Neural cell (in vitro differentiated cells): ENCODE results near the gene FAM9C. TPM values are rescaled to one million over a fixed set of nuclear protein-coding genes. Genes with fewer than 3 reads are reported as not detected.

ENCODE experiments used
- H2AFZ ChIP-seq: fragments of 200-600, 300-800 bp; sonication (generic), shearing (Covaris generic); 2 replicates; pipeline ENCODE4 v1.6.0; 2014; ENCODE audit warnings: low read depth, mild to moderate bottlenecking, antibody characterized with exemption, low read length, moderate library complexity
- H3F3A ChIP-seq: fragments of 200-600 bp; shearing (Covaris generic); 2 replicates; pipeline ENCODE4 v1.6.1; 2016; ENCODE audit warnings: mild to moderate bottlenecking, moderate library complexity, mixed read lengths, antibody characterized with exemption, low read length; ENCODE audit not compliant: insufficient read depth, poor library complexity, severe bottlenecking
- H3K27ac ChIP-seq: fragments of 200-600, 300-800 bp; sonication (generic), shearing (Covaris generic); 2 replicates; pipeline ENCODE4 v1.5.1; 2014; ENCODE audit warnings: mild to moderate bottlenecking, low read length, moderate library complexity
- H3K27me3 ChIP-seq: fragments of 300-800, 200-600 bp; sonication (generic), shearing (Covaris generic); 2 replicates; pipeline ENCODE4 v1.6.0; 2014; ENCODE audit warnings: mild to moderate bottlenecking, low read depth, low read length, moderate library complexity; ENCODE audit not compliant: insufficient read depth
- H3K36me3 ChIP-seq: fragments of 300-800, 200-600 bp; sonication (generic), shearing (Covaris generic); 2 replicates; pipeline ENCODE4 v1.5.1; 2014; ENCODE audit warnings: mild to moderate bottlenecking, antibody characterized with exemption, low read length, moderate library complexity; ENCODE audit not compliant: insufficient read depth
- H3K4me2 ChIP-seq: fragments of 300-800, 200-600 bp; sonication (generic), shearing (Covaris generic); 2 replicates; pipeline ENCODE4 v1.6.0; 2014; ENCODE audit warnings: mild to moderate bottlenecking, low read length
- H3K4me3 ChIP-seq: fragments of 300-800, 200-600 bp; sonication (generic), shearing (Covaris generic); 2 replicates; pipeline ENCODE4 v1.5.1; 2014; ENCODE audit warnings: mild to moderate bottlenecking, low read length, moderate library complexity
- H3K79me2 ChIP-seq: fragments of 200-600 bp; shearing (Covaris generic); replicated peaks from 2 replicates; pipeline ENCODE4 v1.6.0; 2014; ENCODE audit warnings: mild to moderate bottlenecking, low read length, moderate library complexity; ENCODE audit not compliant: insufficient read depth
- H3K9ac ChIP-seq: fragments of 300-800, 200-600 bp; sonication (generic), shearing (Covaris generic); 2 replicates; pipeline ENCODE4 v1.6.1; 2016; ENCODE audit warnings: mild to moderate bottlenecking, low read length, mixed read lengths
- H3K9me2 ChIP-seq: fragments of 200-600 bp; shearing (Covaris generic); 2 replicates; pipeline ENCODE4 v1.6.1; 2016; ENCODE audit warnings: mild to moderate bottlenecking, low read length, mixed read lengths; ENCODE audit not compliant: insufficient read depth
- H3K9me3 ChIP-seq: fragments of 200-600, 300-800 bp; sonication (generic), shearing (Covaris generic); 2 replicates; pipeline ENCODE4 v1.6.1; 2016; ENCODE audit warnings: mild to moderate bottlenecking, mixed run types, low read length, moderate library complexity, mixed read lengths
- H4K20me1 ChIP-seq: fragments of 200-600 bp; shearing (Covaris generic); 2 replicates; pipeline ENCODE4 v1.6.1; 2016; ENCODE audit warnings: mild to moderate bottlenecking, mixed run types; ENCODE audit not compliant: insufficient read depth
- CTCF ChIP-seq: fragments of 450-650 bp; IDR thresholded peaks from 2 replicates; pipeline ENCODE4 v1.5.1; 2014; ENCODE audit warnings: antibody characterized with exemption, mild to moderate bottlenecking, moderate library complexity; ENCODE audit not compliant: poor library complexity, severe bottlenecking
- EP300 ChIP-seq: fragments of 450-650 bp; conservative IDR thresholded peaks from 2 replicates; pipeline ENCODE4 v1.6.1; 2014; ENCODE audit warnings: antibody characterized with exemption, mild to moderate bottlenecking, moderate library complexity; ENCODE audit not compliant: poor library complexity, severe bottlenecking
- EZH2 ChIP-seq: fragments of 200-600, 300-800 bp; shearing (Covaris generic), sonication (generic); IDR thresholded peaks from 2 replicates; pipeline ENCODE4 v1.6.1; 2014; ENCODE audit warnings: antibody characterized with exemption, low read length, borderline replicate concordance, mild to moderate bottlenecking; ENCODE audit not compliant: insufficient read depth, poor library complexity, severe bottlenecking
- MXI1 ChIP-seq: fragments of 450-650 bp; conservative IDR thresholded peaks from 2 replicates; pipeline ENCODE4 v1.6.1; 2014; ENCODE audit warnings: antibody characterized with exemption, mild to moderate bottlenecking; ENCODE audit not compliant: poor library complexity, severe bottlenecking
- POLR2AphosphoS5 ChIP-seq: IDR thresholded peaks from 2 replicates; pipeline ENCODE4 v1.6.1; 2012
- RAD21 ChIP-seq: fragments of 450-650 bp; conservative IDR thresholded peaks from 2 replicates; pipeline ENCODE4 v1.6.1; 2014; ENCODE audit warnings: antibody characterized with exemption, mild to moderate bottlenecking, moderate library complexity
- REST ChIP-seq: IDR thresholded peaks from 2 replicates; pipeline ENCODE4 v1.6.1; 2012; ENCODE audit warnings: borderline replicate concordance
- SMC3 ChIP-seq: fragments of 450-650 bp; conservative IDR thresholded peaks from 2 replicates; pipeline ENCODE4 v1.6.1; 2014; ENCODE audit warnings: antibody characterized with exemption, mild to moderate bottlenecking, moderate library complexity; ENCODE audit not compliant: poor library complexity
- TAF1 ChIP-seq: IDR thresholded peaks from 2 replicates; pipeline ENCODE4 v1.6.1; 2012; ENCODE audit warnings: low read depth
- polyA plus RNA-seq: library from polyadenylated mRNA; depleted of rRNA; stranded (reverse); fragments of >200 nt; gene quantifications from 2 replicates; pipeline ENCODE4 v1.2.3, GENCODE V29; 2014

Gene FAM9C
- polyA plus RNA-seq, 1 donor from 2014 or later, result not detected

DNA sequence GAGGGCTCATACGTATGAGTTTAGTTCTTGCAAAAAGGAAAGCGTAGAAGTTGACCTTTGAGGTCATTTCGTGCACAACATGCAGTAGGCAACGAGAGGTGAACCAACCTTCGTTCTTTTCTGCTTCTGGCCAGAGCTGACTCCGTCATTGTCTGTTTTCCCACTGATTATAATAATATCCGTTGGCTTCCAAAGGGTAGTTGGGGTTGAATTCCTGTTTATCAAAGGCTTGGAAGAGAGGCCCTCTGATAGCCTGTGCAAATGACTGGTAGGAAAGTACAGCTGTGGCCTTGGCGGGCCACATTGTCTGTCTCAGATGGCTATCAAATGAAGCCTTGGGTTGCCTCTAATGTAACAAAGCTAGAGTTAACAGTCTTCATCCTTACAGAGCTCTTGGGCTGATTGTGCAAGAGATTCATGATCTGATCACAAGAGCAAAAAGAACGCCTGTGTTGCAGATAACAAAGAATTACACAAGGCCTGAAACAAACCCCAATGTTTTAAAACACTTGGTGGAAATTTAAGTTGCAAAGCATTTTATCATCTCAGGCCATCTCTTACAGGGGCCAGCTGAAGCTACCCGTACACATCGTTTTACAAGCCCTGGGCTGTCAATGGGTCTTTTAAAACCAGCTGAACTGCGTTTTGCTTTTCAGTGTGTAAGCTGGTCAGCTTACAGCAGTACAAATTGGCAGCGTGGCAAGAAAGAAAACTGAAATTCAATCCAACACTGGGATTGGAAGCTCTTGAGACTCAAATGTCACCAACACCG is 46.1 kb upstream of the FAM9C start:
- Histone ChIP-seq H2AFZ (no peak overlapping the region), H3K9me3 (no peaks in the 10 kb centered on the region), H3K79me2 (no peaks in the 10 kb centered on the region), H3F3A (no peaks in the 10 kb centered on the region), H3K9ac (no peak overlapping the region), H4K20me1 (no peaks in the 10 kb centered on the region), H3K9me2 (no peaks in the 10 kb centered on the region), H3K36me3 (no peaks in the 10 kb centered on the region), H3K27ac (peak overlapping the region; percentile 59), H3K4me3 (no peak overlapping the region), H3K27me3 (no peaks in the 10 kb centered on the region), H3K4me2 (no peak overlapping the region)
- TF ChIP-seq SMC3 (no peak), POLR2AphosphoS5 (no peak), REST (no peak), EP300 (no peak), CTCF (no peak), RAD21 (no peak), MXI1 (no peak), TAF1 (no peak), EZH2 (no peak)

DNA sequence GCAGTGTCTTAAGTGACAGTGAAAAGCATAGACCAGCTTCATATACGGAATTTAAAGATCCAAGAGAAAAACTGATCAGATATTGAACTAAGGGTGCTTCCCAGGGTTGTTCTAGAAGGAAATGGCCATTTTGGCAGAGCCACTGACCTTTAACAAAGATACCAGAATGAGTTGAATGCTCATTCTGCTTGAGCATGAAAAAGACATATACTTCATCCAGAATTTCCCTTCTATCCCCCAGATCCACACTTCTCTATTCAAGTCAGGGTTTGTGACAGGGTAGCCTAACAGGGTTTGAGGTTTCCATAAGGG is 45.6 kb upstream of the FAM9C start:
- Histone ChIP-seq H3K27me3 (no peaks in the 10 kb centered on the region), H4K20me1 (no peaks in the 10 kb centered on the region), H2AFZ (no peak overlapping the region), H3K79me2 (no peaks in the 10 kb centered on the region), H3K4me3 (no peak overlapping the region), H3K36me3 (no peaks in the 10 kb centered on the region), H3K27ac (no peak overlapping the region), H3K9me3 (no peaks in the 10 kb centered on the region), H3K4me2 (no peak overlapping the region), H3K9me2 (no peaks in the 10 kb centered on the region), H3K9ac (no peak overlapping the region), H3F3A (no peaks in the 10 kb centered on the region)
- no peak for TF ChIP-seq POLR2AphosphoS5
- TF ChIP-seq CTCF, result no peak
- TF ChIP-seq MXI1, result no peak
- TF ChIP-seq TAF1, result no peak
- TF ChIP-seq EZH2, result no peak
